ENCODE measurements around the gene AQP4.

GRCh38 chr18:26827581-26827980 is 37.9 kb downstream of the AQP4 start:
- TF ChIP-seq GATA2 (IDR thresholded peaks at IDR 0.05; ENCODE audit: low read depth, low read length) (no peak), GATA3 (IDR thresholded peaks at IDR 0.05; ENCODE audit: low read depth, low read length) (no peak)
